Measurements from ENCODE around the gene MEGF11.
"Not testable (repeated sequence)": the region's sequence is repeated elsewhere in the genome, so short reads cannot be mapped to it uniquely, and the experiment has no call there.

MEGF11 gene

GRCh38 chr15:65870889-65871533 lies 382.5 kb downstream of the MEGF11 start:
- Histone ChIP-seq H3K4me2 (ENCODE audit: low read length) (peak overlapping the region; percentile 85), H3K9ac (ENCODE audit: low read depth, low read length) (peak overlapping the region; percentile 94), H3K9me3 (replicated peaks; ENCODE audit: low read length) (no peaks in the 10 kb centered on the region), H3K27me3 (ENCODE audit: control insufficient read depth, insufficient read depth, low read length) (no peaks in the 10 kb centered on the region), H3K4me1 (ENCODE audit: control insufficient read depth, insufficient read depth, low read length) (peaks cover 18% of the 10 kb centered on the region), H3K4me3 (ENCODE audit: low read length) (peak overlapping the region; percentile 95), H3K36me3 (ENCODE audit: insufficient read depth, low read length) (peaks cover 6% of the 10 kb centered on the region)

GRCh38 chr15:65869954-65870871 lies 383.3 kb downstream of the MEGF11 start:
- Histone ChIP-seq H3K4me2 (ENCODE audit: low read length) (peak overlapping the region; percentile 85), H3K36me3 (ENCODE audit: insufficient read depth, low read length) (peaks cover 6% of the 10 kb centered on the region), H3K9ac (ENCODE audit: low read depth, low read length) (peak overlapping the region; percentile 94), H3K27me3 (ENCODE audit: control insufficient read depth, insufficient read depth, low read length) (no peaks in the 10 kb centered on the region), H3K4me1 (ENCODE audit: control insufficient read depth, insufficient read depth, low read length) (peaks cover 18% of the 10 kb centered on the region), H3K9me3 (replicated peaks; ENCODE audit: low read length) (no peaks in the 10 kb centered on the region), H3K4me3 (ENCODE audit: low read length) (peak overlapping the region; percentile 95)

GRCh38 chr15:65869126-65869953 lies 384.2 kb downstream of the MEGF11 start, which contains the start of gene RAB11A:
TSS of gene RAB11A (plus strand) at chr15:65869491. CDS start at chr15:65869586, 95 bp downstream.
- peak within 1 kb of the TSS; percentile 95 for H3K4me3 ChIP-seq (ENCODE audit: low read length)
- no peaks in the 10 kb centered on the region for H3K36me3 ChIP-seq (ENCODE audit: insufficient read depth, low read length)
- no peaks in the 10 kb centered on the region for H3K27me3 ChIP-seq (ENCODE audit: control insufficient read depth, insufficient read depth, low read length)
- H3K4me2 ChIP-seq (ENCODE audit: low read length), result peak within 1 kb of the TSS; percentile 85
- peaks cover 18% of the 10 kb centered on the region for H3K4me1 ChIP-seq (ENCODE audit: control insufficient read depth, insufficient read depth, low read length)
- peak within 1 kb of the TSS; percentile 94 for H3K9ac ChIP-seq (ENCODE audit: low read depth, low read length)
- H3K9me3 ChIP-seq (replicated peaks; ENCODE audit: low read length), result no peaks in the 10 kb centered on the region

- Histone ChIP-seq H3K9ac (ENCODE audit: low read depth, low read length) (peak overlapping the region; percentile 94), H3K4me3 (ENCODE audit: low read length) (peak overlapping the region; percentile 95), H3K27me3 (ENCODE audit: control insufficient read depth, insufficient read depth, low read length) (no peaks in the 10 kb centered on the region), H3K36me3 (ENCODE audit: insufficient read depth, low read length) (no peaks in the 10 kb centered on the region), H3K4me1 (ENCODE audit: control insufficient read depth, insufficient read depth, low read length) (peaks cover 18% of the 10 kb centered on the region), H3K9me3 (replicated peaks; ENCODE audit: low read length) (no peaks in the 10 kb centered on the region), H3K4me2 (ENCODE audit: low read length) (no peak overlapping the region)
Observed at GRCh38 chr15:65868546-65869125, 384.9 kb downstream of the MEGF11 start.

GRCh38 chr15:65867933-65868332 lies 385.6 kb downstream of the MEGF11 start:
- not testable (repeated sequence) for H3K9me3 ChIP-seq (replicated peaks; ENCODE audit: low read length); H3K27me3 ChIP-seq (ENCODE audit: control insufficient read depth, insufficient read depth, low read length); H3K9ac ChIP-seq (ENCODE audit: low read depth, low read length); H3K4me3 ChIP-seq (ENCODE audit: low read length); H3K4me2 ChIP-seq (ENCODE audit: low read length); H3K36me3 ChIP-seq (ENCODE audit: insufficient read depth, low read length)
- peaks cover 14% of the 10 kb centered on the region for H3K4me1 ChIP-seq (ENCODE audit: control insufficient read depth, insufficient read depth, low read length)

- Histone ChIP-seq H3K9me3 (replicated peaks; ENCODE audit: low read length) (no peaks in the 10 kb centered on the region), H3K36me3 (ENCODE audit: insufficient read depth, low read length) (no peaks in the 10 kb centered on the region), H3K27me3 (ENCODE audit: control insufficient read depth, insufficient read depth, low read length) (no peaks in the 10 kb centered on the region), H3K4me1 (ENCODE audit: control insufficient read depth, insufficient read depth, low read length) (peaks cover 7% of the 10 kb centered on the region), H3K4me2 (ENCODE audit: low read length) (no peak overlapping the region), H3K9ac (ENCODE audit: low read depth, low read length) (no peak overlapping the region), H3K4me3 (ENCODE audit: low read length) (no peak overlapping the region)
Observed at GRCh38 chr15:65867244-65867643, 386.3 kb downstream of the MEGF11 start.

GRCh38 chr15:65863106-65863505 lies 390.4 kb downstream of the MEGF11 start:
- H3K4me1 ChIP-seq (ENCODE audit: control insufficient read depth, insufficient read depth, low read length), result no peaks in the 10 kb centered on the region
- no peak overlapping the region for H3K9ac ChIP-seq (ENCODE audit: low read depth, low read length)
- no peaks in the 10 kb centered on the region for H3K9me3 ChIP-seq (replicated peaks; ENCODE audit: low read length)
- peaks cover 4% of the 10 kb centered on the region for H3K27me3 ChIP-seq (ENCODE audit: control insufficient read depth, insufficient read depth, low read length)
- no peak overlapping the region for H3K4me3 ChIP-seq (ENCODE audit: low read length)
- no peaks in the 10 kb centered on the region for H3K36me3 ChIP-seq (ENCODE audit: insufficient read depth, low read length)
- no peak overlapping the region for H3K4me2 ChIP-seq (ENCODE audit: low read length)

GRCh38 chr15:65862682-65863081 lies 390.9 kb downstream of the MEGF11 start:
- Histone ChIP-seq H3K27me3 (ENCODE audit: control insufficient read depth, insufficient read depth, low read length) (peaks cover 4% of the 10 kb centered on the region), H3K4me2 (ENCODE audit: low read length) (no peak overlapping the region), H3K9me3 (replicated peaks; ENCODE audit: low read length) (no peaks in the 10 kb centered on the region), H3K4me1 (ENCODE audit: control insufficient read depth, insufficient read depth, low read length) (no peaks in the 10 kb centered on the region), H3K36me3 (ENCODE audit: insufficient read depth, low read length) (no peaks in the 10 kb centered on the region), H3K4me3 (ENCODE audit: low read length) (no peak overlapping the region), H3K9ac (ENCODE audit: low read depth, low read length) (no peak overlapping the region)

- H3K4me3 ChIP-seq (ENCODE audit: low read length), result no peak overlapping the region
- H3K36me3 ChIP-seq (ENCODE audit: insufficient read depth, low read length), result no peaks in the 10 kb centered on the region
- H3K27me3 ChIP-seq (ENCODE audit: control insufficient read depth, insufficient read depth, low read length), result peaks cover 4% of the 10 kb centered on the region
- no peak overlapping the region for H3K9ac ChIP-seq (ENCODE audit: low read depth, low read length)
- no peaks in the 10 kb centered on the region for H3K9me3 ChIP-seq (replicated peaks; ENCODE audit: low read length)
- H3K4me2 ChIP-seq (ENCODE audit: low read length), result no peak overlapping the region
- no peaks in the 10 kb centered on the region for H3K4me1 ChIP-seq (ENCODE audit: control insufficient read depth, insufficient read depth, low read length)
Observed at GRCh38 chr15:65857718-65858402, 395.7 kb downstream of the MEGF11 start.

- Histone ChIP-seq H3K9ac (ENCODE audit: low read depth, low read length) (no peak overlapping the region), H3K27me3 (ENCODE audit: control insufficient read depth, insufficient read depth, low read length) (peaks cover 4% of the 10 kb centered on the region), H3K9me3 (replicated peaks; ENCODE audit: low read length) (no peaks in the 10 kb centered on the region), H3K4me3 (ENCODE audit: low read length) (no peak overlapping the region), H3K4me2 (ENCODE audit: low read length) (no peak overlapping the region), H3K4me1 (ENCODE audit: control insufficient read depth, insufficient read depth, low read length) (no peaks in the 10 kb centered on the region), H3K36me3 (ENCODE audit: insufficient read depth, low read length) (no peaks in the 10 kb centered on the region)
Observed at GRCh38 chr15:65856821-65857455, 396.6 kb downstream of the MEGF11 start.
